Activated naive CD4-positive, alpha-beta T cell treated with anti-CD3 and anti-CD28 coated beads, Interleukin-2, amount 10 ng/mL, durations not matched to agents 7 days and 5 days (primary cell): ENCODE results near the gene GNL3.
A peak's percentile ranks its signal among the peaks of the same experiment; 100 is the strongest.
"Not testable (repeated sequence)": the region's sequence is repeated elsewhere in the genome, so short reads cannot be mapped to it uniquely, and the experiment has no call there.

Source experiments
- CTCF ChIA-PET: fragments of 350-600 bp; sonication (Branson Sonifier 250); formaldehyde crosslinking; loops from one replicate; lab custom pipeline; 2021; ENCODE audit warnings: antibody characterized with exemption; lab: Charles Lee
- DNase-seq: peaks from one replicate; pipeline ENCODE4 v3.0.0-alpha.2; 2020
- H3K27ac Mint-ChIP-seq: one replicate; pipeline ENCODE4 v1.8.0; 2021; ENCODE audit warnings: mild to moderate bottlenecking, moderate library complexity, mixed read lengths
- H3K27me3 Mint-ChIP-seq: one replicate; pipeline ENCODE4 v1.8.0; 2021; ENCODE audit warnings: mild to moderate bottlenecking, mixed read lengths
- H3K36me3 Mint-ChIP-seq: one replicate; pipeline ENCODE4 v1.8.0; 2021; ENCODE audit warnings: mixed read lengths
- H3K4me1 Mint-ChIP-seq: one replicate; pipeline ENCODE4 v1.8.0; 2021; ENCODE audit warnings: mixed read lengths
- H3K4me3 Mint-ChIP-seq: one replicate; pipeline ENCODE4 v1.8.0; 2021; ENCODE audit warnings: mild to moderate bottlenecking, moderate library complexity, mixed read lengths
- H3K9me3 Mint-ChIP-seq: one replicate; pipeline ENCODE4 v1.8.0; 2021; ENCODE audit warnings: mixed read lengths

GNL3 gene

DNA sequence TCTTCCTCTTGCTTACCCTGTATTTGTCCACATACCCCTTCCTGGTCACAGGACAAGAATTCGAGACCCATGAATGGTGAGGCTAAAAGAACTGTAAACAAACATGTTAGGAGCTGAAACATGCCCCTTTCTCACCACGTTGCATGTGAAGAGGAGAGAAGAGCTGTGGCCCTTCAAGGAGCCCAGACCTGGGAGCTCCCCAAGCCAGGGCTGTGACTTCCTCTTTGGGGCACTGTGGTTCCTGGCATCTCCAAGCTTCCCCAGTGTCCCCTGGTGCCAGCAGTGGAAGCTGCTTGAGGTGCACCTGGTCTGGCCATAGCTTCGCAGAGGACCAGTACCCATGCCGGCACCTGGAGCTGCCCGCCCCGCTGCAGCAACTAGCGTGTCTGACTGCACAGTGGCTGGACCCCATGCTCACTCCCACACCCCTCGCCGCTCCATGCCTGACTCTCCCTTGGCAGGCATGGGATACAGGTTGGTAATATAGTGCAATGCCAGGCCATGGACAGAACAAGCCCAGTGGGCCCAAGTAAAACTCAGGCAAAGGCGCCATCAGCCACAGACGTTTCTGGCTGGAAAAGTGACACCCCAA lies 30.0 kb downstream of the GNL3 start:
- H3K9me3 Mint-ChIP-seq = peaks cover 9% of the 10 kb centered on the region
- peaks cover 13% of the 10 kb centered on the region for H3K4me1 Mint-ChIP-seq
- no peak overlapping the region for H3K4me3 Mint-ChIP-seq
- peak overlapping the region; percentile 19 for H3K27ac Mint-ChIP-seq
- no peak for DNase-seq
- no peaks in the 10 kb centered on the region for H3K27me3 Mint-ChIP-seq
- CTCF ChIA-PET = no interaction called here
- H3K36me3 Mint-ChIP-seq = peaks cover 24% of the 10 kb centered on the region

DNA sequence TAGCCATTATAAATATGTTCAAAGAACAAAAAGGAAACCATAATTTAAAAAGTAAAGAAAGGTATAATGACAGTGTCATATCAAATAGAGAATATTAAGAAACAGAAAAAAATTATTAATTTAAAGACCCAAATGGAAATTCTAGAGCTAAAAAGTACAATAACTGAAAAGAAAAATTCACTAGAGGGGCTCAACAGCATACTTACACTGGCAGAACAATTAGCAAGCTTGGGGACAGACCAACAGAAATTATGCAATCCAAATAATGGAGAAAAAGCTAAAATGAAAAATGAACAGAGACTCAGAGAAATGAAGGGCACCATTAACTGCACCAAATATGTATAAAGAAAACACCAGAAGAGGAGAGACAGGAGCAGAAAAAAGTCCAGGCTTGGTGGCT lies 33.8 kb downstream of the GNL3 start:
- H3K9me3 Mint-ChIP-seq = peaks cover 10% of the 10 kb centered on the region
- H3K4me1 Mint-ChIP-seq = peaks cover 35% of the 10 kb centered on the region
- peaks cover 18% of the 10 kb centered on the region for H3K36me3 Mint-ChIP-seq
- CTCF ChIA-PET = interaction anchor here (1.1 kb wide), 1 partner anchor 13 kb away, joined by 4 read pairs; no protein-coding TSS in a partner anchor
- peak overlapping the region; percentile 84 for H3K27ac Mint-ChIP-seq
- no peaks in the 10 kb centered on the region for H3K27me3 Mint-ChIP-seq
- H3K4me3 Mint-ChIP-seq = no peak overlapping the region
- no peak for DNase-seq

DNA sequence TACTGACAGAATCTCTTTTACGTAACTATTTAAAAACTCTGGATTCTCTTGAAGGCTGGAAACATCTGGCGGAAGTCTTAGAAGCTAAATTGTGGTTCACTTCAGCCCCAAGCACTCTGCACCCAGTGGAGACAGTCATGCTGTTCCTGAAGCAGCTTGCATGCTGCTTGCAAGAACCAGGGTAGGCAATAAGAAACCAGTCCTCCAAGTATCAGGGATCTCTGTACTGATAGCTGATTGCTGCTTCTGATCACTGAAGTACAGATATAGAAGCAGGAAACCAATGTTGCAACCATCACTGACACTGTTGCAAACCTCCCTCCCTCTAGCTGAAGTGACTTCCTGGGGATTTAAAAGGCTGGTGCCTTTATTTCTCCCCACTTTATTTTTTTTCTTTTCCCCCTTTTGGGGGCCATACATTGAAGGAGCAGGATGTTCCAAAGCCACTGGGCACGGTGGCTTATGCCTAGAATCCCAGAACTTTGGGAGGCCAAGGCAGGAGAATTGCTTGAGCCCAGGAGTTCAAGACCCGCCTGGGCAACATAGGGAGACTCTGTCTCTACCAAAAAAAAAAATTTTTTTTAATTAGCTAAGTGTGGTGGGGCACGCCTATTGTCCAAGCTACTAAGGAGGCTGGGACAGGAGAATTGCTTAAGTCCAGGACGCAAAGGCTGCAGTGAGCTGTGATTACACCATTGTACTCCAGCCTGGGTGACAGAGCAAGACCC lies 35.3 kb downstream of the GNL3 start:
- H3K27ac Mint-ChIP-seq = peak overlapping the region; percentile 92
- peaks cover 21% of the 10 kb centered on the region for H3K36me3 Mint-ChIP-seq
- H3K27me3 Mint-ChIP-seq = no peaks in the 10 kb centered on the region
- no peak overlapping the region for H3K4me3 Mint-ChIP-seq
- H3K4me1 Mint-ChIP-seq = peaks cover 35% of the 10 kb centered on the region
- CTCF ChIA-PET = interaction anchor here (0.6 to 0.7 kb wide), 2 partner anchors 33 to 66 kb away, joined by 3 read pairs; no protein-coding TSS in a partner anchor
- peaks cover 10% of the 10 kb centered on the region for H3K9me3 Mint-ChIP-seq
- DNase-seq = peak; percentile 62

DNA sequence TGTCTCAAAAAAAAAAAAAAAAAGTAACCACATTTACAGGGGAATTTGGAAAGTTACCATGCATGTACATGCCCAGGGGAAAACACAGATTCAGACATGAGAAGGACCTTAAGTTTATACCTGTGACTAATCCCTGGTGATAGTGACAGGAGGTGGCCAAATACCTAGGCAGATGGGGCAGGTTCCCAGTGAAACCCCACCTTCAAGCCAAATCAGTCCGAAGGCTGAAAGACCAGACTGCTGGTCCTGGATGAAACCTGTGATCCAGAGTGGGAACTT lies 35.8 kb downstream of the GNL3 start:
- Mint-ChIP-seq H3K4me1 (peaks cover 35% of the 10 kb centered on the region), H3K27ac (peak overlapping the region; percentile 92), H3K27me3 (no peaks in the 10 kb centered on the region), H3K4me3 (no peak overlapping the region), H3K9me3 (peaks cover 10% of the 10 kb centered on the region), H3K36me3 (peaks cover 21% of the 10 kb centered on the region)
- CTCF ChIA-PET = interaction anchor here (0.6 kb wide), 1 partner anchor 33 kb away, joined by 3 read pairs; no protein-coding TSS in a partner anchor
- no peak for DNase-seq

DNA sequence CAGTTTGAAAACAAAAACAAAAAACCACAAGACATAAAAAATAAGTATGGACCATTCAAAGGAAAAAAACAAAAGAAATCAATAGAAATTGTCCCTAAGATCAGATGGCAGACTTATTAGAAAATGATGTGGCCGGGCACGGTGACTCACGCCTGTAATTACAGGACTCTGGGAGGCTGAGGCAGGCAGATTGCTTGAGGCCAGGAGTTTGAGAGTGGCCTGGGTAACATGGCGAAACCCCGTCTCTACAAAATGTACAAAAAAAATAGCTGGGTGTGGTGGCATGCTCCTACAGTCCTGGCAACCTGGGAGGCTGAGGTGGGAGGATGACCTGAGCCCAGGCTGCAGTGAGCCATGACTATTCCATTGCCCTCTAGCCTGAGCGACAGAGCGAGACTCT lies 36.7 kb downstream of the GNL3 start:
- peak overlapping the region; percentile 92 for H3K27ac Mint-ChIP-seq
- H3K36me3 Mint-ChIP-seq = peaks cover 22% of the 10 kb centered on the region
- peaks cover 35% of the 10 kb centered on the region for H3K4me1 Mint-ChIP-seq
- no peak overlapping the region for H3K4me3 Mint-ChIP-seq
- no peaks in the 10 kb centered on the region for H3K27me3 Mint-ChIP-seq
- no peak for DNase-seq
- CTCF ChIA-PET = no interaction called here
- H3K9me3 Mint-ChIP-seq = peaks cover 10% of the 10 kb centered on the region

DNA sequence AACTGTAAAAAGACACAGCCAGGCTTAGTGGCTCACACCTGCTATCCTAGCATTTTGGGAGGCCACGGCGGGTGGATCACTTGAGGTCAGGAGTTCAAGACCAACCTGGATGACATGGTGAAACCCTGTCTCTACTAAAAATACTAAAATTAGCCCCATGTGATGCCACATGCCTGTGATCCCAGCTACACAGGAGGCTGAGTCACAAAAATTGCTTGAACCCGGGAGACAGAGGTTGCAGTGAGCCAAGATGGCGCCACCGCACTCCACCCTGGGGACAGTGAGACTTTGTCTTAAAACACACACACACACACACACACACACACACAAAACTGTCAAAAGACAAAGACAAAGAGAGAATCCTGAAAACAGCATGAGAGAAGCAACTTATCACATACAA lies 38.1 kb downstream of the GNL3 start:
- CTCF ChIA-PET = no interaction called here
- H3K27ac Mint-ChIP-seq = no peak overlapping the region
- H3K4me3 Mint-ChIP-seq = no peak overlapping the region
- H3K27me3 Mint-ChIP-seq = no peaks in the 10 kb centered on the region
- no peak for DNase-seq
- peaks cover 35% of the 10 kb centered on the region for H3K4me1 Mint-ChIP-seq
- peaks cover 18% of the 10 kb centered on the region for H3K9me3 Mint-ChIP-seq
- peaks cover 26% of the 10 kb centered on the region for H3K36me3 Mint-ChIP-seq

DNA sequence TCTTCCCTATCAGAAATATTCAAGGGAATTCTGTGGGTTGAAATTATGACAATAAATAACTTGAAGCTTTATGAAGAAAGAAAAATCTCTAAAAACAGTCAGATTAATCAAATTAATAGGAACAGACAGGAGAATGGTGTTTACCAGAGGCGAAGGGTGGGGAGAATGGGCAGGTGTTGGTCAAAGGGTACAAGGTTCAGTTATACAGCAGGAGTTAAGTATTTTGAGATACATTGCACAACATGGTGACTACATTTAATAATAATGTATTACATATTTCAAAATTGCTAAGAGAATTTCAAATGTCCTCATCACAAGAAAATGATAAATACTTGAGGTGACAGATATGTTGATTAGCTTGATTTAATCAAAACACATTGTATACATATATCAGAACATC lies 38.7 kb downstream of the GNL3 start:
- H3K27me3 Mint-ChIP-seq = no peaks in the 10 kb centered on the region
- DNase-seq = no peak
- CTCF ChIA-PET = interaction anchor here (0.6 kb wide), 1 partner anchor 17 kb away, joined by 4 read pairs; no protein-coding TSS in a partner anchor

DNA sequence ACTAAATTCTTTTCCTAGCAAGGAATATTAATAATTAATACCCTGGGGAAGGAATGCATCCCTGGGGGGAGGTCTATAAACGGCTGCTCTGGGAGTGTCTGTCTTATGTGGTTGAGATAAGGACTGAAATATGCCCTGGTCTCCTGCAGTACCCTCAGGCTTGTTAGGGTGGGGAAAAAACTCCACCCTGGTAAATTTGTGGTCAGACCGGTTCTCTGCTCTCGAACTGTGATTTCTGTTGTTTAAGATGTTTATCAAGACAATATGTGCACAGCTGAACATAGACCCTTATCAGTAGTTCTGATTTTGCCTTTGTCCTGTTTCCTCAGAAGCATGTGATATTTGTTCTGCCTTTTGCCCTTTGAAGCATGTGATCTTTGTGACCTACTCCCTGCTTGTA lies 42.9 kb downstream of the GNL3 start:
- Mint-ChIP-seq H3K9me3 (peaks cover 44% of the 10 kb centered on the region), H3K36me3 (peaks cover 55% of the 10 kb centered on the region), H3K4me1 (peaks cover 19% of the 10 kb centered on the region)
- H3K27ac Mint-ChIP-seq, H3K27me3 Mint-ChIP-seq, DNase-seq, CTCF ChIA-PET, H3K4me3 Mint-ChIP-seq: not testable (repeated sequence)

More for the DNA sequence above, 38.7 kb downstream of the GNL3 start:
- Mint-ChIP-seq H3K27ac (no peak overlapping the region), H3K9me3 (peaks cover 19% of the 10 kb centered on the region), H3K4me1 (peaks cover 35% of the 10 kb centered on the region), H3K36me3 (peaks cover 27% of the 10 kb centered on the region), H3K4me3 (no peak overlapping the region)

DNA sequence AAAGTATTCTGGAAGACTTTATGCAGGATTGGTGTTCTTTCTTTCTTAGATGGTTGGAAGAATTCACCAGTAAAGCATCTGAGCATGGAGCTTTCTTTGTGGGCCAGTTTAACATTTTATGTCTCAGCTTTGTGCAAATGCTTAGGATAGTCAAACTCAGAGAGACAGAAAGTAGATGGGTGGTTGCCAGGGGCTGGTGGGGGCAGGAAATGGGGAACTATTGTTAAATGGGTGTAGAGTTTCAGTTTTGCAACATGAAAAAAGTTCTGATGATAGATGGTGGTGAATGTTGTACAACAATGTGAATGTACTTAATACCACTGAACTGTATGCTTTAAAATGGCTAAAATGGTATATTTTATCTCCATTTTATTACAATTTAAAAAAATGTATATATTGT lies 44.8 kb downstream of the GNL3 start:
- H3K9me3 Mint-ChIP-seq = peaks cover 46% of the 10 kb centered on the region

DNA sequence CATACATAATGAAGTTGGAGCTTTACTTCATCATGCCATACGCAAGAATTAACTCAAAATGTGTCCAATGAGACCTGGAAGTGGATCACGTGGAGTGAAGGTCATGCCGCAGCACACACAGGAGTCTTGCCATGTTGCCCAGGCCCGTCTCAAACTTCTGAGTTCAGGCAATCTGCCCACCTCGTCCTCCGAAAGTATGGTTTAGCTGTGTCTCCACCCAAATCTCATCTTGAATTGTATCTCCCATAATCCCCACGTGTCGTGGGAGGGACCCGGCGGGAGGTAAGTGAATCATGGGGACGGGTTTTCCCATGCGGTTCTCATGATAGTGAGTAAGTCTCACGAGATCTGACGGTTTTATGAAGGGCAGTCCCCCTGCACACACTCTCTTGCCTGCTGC lies 45.8 kb downstream of the GNL3 start:
- Mint-ChIP-seq H3K27ac (no peak overlapping the region), H3K4me3 (no peak overlapping the region), H3K36me3 (peaks cover 70% of the 10 kb centered on the region), H3K9me3 (peaks cover 46% of the 10 kb centered on the region), H3K4me1 (peaks cover 19% of the 10 kb centered on the region), H3K27me3 (no peaks in the 10 kb centered on the region)
- CTCF ChIA-PET = interaction anchor here (1.4 kb wide), 1 partner anchor 10 kb away, joined by 3 read pairs; no protein-coding TSS in a partner anchor
- DNase-seq = no peak

More for the DNA sequence above, 44.8 kb downstream of the GNL3 start:
- no peaks in the 10 kb centered on the region for H3K27me3 Mint-ChIP-seq
- H3K36me3 Mint-ChIP-seq = peaks cover 69% of the 10 kb centered on the region
- peaks cover 19% of the 10 kb centered on the region for H3K4me1 Mint-ChIP-seq
- peak; percentile 52 for DNase-seq
- H3K27ac Mint-ChIP-seq = peak overlapping the region; percentile 61
- CTCF ChIA-PET = interaction anchor here (1.4 kb wide), 1 partner anchor 11 kb away, joined by 3 read pairs; no protein-coding TSS in a partner anchor
- H3K4me3 Mint-ChIP-seq = peak overlapping the region; percentile 3

DNA sequence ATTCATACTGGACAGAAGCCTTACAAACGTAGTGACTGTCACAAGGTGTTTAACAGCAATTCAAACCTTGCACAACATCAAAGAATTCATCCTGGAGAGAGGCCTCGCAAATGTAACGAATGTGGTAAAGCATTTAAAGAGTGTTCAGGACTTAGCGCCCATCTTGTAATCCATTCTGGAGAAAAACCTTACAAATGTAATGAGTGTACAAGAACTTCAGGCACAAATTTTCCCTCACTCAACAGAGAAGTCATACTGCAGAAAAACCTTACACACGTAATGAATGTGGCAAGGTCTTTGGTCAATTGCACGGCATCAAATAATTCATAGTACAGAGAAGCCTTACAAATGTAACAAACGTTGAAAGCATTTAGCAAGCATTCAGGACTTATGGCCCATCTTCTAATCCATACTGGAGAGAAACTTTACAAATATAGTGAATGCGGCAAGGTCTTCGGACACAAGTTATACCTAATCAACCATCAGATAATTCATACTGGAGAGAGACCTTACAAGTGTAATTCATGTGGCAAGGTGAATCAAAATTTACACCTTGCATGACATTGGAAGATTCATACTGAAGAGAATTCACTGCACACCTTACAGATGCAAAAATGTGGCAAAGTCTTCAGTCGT lies 47.5 kb downstream of the GNL3 start:
- Mint-ChIP-seq H3K36me3 (peaks cover 68% of the 10 kb centered on the region), H3K27ac (no peak overlapping the region), H3K9me3 (peaks cover 41% of the 10 kb centered on the region), H3K27me3 (no peaks in the 10 kb centered on the region), H3K4me1 (peaks cover 19% of the 10 kb centered on the region), H3K4me3 (no peak overlapping the region)
- CTCF ChIA-PET = no interaction called here
- no peak for DNase-seq

DNA sequence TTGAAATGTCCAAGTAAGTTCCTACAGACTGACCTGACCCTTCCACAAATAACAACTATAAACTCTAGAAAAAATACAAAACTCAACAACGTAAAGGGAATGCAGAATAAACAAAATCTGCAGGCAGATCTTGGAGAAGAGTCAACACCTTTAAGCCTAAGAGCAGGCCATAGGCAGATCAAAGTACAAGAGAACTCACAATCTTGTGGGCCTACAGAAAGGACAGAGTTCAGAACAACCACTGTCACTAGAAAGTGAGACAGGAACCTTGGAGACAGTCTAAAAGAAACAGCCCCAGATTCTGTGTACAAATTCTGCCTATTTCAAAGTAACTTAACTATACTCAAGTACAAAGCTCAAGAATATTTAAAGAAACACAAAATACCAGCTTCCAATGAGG lies 53.9 kb downstream of the GNL3 start:
- CTCF ChIA-PET = interaction anchor here (1.3 kb wide), 1 partner anchor 59 kb away, joined by 3 read pairs; no protein-coding TSS in a partner anchor
- no peak for DNase-seq
- Mint-ChIP-seq H3K4me1 (no peaks in the 10 kb centered on the region), H3K9me3 (peaks cover 1% of the 10 kb centered on the region), H3K36me3 (peaks cover 29% of the 10 kb centered on the region), H3K27ac (no peak overlapping the region), H3K4me3 (no peak overlapping the region), H3K27me3 (no peaks in the 10 kb centered on the region)

DNA sequence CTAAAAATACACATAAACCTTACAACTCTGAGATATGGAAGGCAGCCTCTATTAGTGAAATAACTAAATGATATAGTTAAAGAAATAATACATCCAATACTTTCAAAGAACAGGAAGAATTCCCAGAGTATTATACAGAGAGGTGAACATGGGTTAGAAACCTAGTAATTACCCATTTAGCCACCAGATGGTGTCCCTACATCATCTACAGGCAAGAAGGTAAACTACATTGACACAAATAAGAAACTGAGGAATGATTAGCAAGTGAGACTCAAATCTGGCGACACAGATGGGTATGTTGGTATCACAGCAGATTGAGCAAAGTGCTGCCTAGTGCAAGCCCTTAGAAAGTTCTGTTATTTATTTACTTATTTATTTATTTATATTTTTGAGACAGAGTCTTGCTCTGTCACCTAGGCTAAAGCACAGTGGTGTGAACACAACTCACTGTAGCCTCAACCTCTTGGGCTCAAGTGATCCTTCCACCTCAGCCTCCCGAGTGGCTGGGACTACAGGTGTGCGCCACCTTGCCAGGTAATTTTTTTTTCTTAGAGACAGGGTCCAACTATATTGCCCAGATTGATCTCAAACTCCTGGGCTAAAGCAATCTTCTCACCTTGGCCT lies 56.7 kb downstream of the GNL3 start:
- no peak overlapping the region for H3K4me3 Mint-ChIP-seq
- no peaks in the 10 kb centered on the region for H3K27me3 Mint-ChIP-seq
- no peaks in the 10 kb centered on the region for H3K4me1 Mint-ChIP-seq
- DNase-seq = no peak
- H3K9me3 Mint-ChIP-seq = no peaks in the 10 kb centered on the region
- no peak overlapping the region for H3K27ac Mint-ChIP-seq
- peaks cover 20% of the 10 kb centered on the region for H3K36me3 Mint-ChIP-seq
- CTCF ChIA-PET = interaction anchor here (0.9 to 1.6 kb wide), 6 partner anchors 10 to 329 kb away, joined by 3 to 5 read pairs (median 4); no protein-coding TSS in a partner anchor

DNA sequence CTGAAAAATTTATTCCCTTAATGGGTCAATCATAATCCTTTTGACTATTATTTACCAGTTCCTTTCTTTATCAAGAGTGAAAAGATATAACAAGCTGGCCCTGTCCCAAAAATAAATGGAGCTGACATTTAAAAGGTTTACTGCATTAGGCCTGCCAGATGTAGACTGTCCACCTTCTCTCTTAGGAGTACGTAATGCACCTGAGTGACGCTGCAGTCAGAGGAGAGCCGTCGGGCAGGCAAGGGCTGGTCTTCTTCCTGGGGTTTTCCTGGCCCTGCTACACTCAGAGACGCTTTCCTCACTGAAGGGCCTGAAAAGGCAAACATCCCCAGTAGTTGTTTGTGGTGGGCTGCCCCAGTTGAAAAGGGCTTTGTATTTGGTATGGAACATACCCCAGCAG lies 57.3 kb downstream of the GNL3 start:
- CTCF ChIA-PET = interaction anchor here (0.9 to 1.6 kb wide), 6 partner anchors 10 to 329 kb away, joined by 3 to 5 read pairs (median 3); no protein-coding TSS in a partner anchor
- H3K36me3 Mint-ChIP-seq = peaks cover 21% of the 10 kb centered on the region
- H3K9me3 Mint-ChIP-seq = no peaks in the 10 kb centered on the region
- no peaks in the 10 kb centered on the region for H3K4me1 Mint-ChIP-seq
- H3K4me3 Mint-ChIP-seq = no peak overlapping the region
- DNase-seq = no peak
- H3K27me3 Mint-ChIP-seq = no peaks in the 10 kb centered on the region
- peak overlapping the region; percentile 30 for H3K27ac Mint-ChIP-seq
